Neural cell (in vitro differentiated cells): ENCODE data around the gene LYPD1. TPM values are rescaled to one million over a fixed set of nuclear protein-coding genes. Genes with fewer than 3 reads are reported as not detected.

Experiments
- H2AFZ ChIP-seq: fragments of 200-600, 300-800 bp; sonication (generic), shearing (Covaris generic); 2 replicates; pipeline ENCODE4 v1.6.0; 2014; ENCODE audit warnings: low read depth, mild to moderate bottlenecking, antibody characterized with exemption, low read length, moderate library complexity
- H3F3A ChIP-seq: fragments of 200-600 bp; shearing (Covaris generic); 2 replicates; pipeline ENCODE4 v1.6.1; 2016; ENCODE audit warnings: mild to moderate bottlenecking, moderate library complexity, mixed read lengths, antibody characterized with exemption, low read length; ENCODE audit not compliant: insufficient read depth, poor library complexity, severe bottlenecking
- H3K27ac ChIP-seq: fragments of 200-600, 300-800 bp; sonication (generic), shearing (Covaris generic); 2 replicates; pipeline ENCODE4 v1.5.1; 2014; ENCODE audit warnings: mild to moderate bottlenecking, low read length, moderate library complexity
- H3K27me3 ChIP-seq: fragments of 300-800, 200-600 bp; sonication (generic), shearing (Covaris generic); 2 replicates; pipeline ENCODE4 v1.6.0; 2014; ENCODE audit warnings: mild to moderate bottlenecking, low read depth, low read length, moderate library complexity; ENCODE audit not compliant: insufficient read depth
- H3K36me3 ChIP-seq: fragments of 300-800, 200-600 bp; sonication (generic), shearing (Covaris generic); 2 replicates; pipeline ENCODE4 v1.5.1; 2014; ENCODE audit warnings: mild to moderate bottlenecking, antibody characterized with exemption, low read length, moderate library complexity; ENCODE audit not compliant: insufficient read depth
- H3K4me2 ChIP-seq: fragments of 300-800, 200-600 bp; sonication (generic), shearing (Covaris generic); 2 replicates; pipeline ENCODE4 v1.6.0; 2014; ENCODE audit warnings: mild to moderate bottlenecking, low read length
- H3K4me3 ChIP-seq: fragments of 300-800, 200-600 bp; sonication (generic), shearing (Covaris generic); 2 replicates; pipeline ENCODE4 v1.5.1; 2014; ENCODE audit warnings: mild to moderate bottlenecking, low read length, moderate library complexity
- H3K79me2 ChIP-seq: fragments of 200-600 bp; shearing (Covaris generic); replicated peaks from 2 replicates; pipeline ENCODE4 v1.6.0; 2014; ENCODE audit warnings: mild to moderate bottlenecking, low read length, moderate library complexity; ENCODE audit not compliant: insufficient read depth
- H3K9ac ChIP-seq: fragments of 300-800, 200-600 bp; sonication (generic), shearing (Covaris generic); 2 replicates; pipeline ENCODE4 v1.6.1; 2016; ENCODE audit warnings: mild to moderate bottlenecking, low read length, mixed read lengths
- H3K9me2 ChIP-seq: fragments of 200-600 bp; shearing (Covaris generic); 2 replicates; pipeline ENCODE4 v1.6.1; 2016; ENCODE audit warnings: mild to moderate bottlenecking, low read length, mixed read lengths; ENCODE audit not compliant: insufficient read depth
- H3K9me3 ChIP-seq: fragments of 200-600, 300-800 bp; sonication (generic), shearing (Covaris generic); 2 replicates; pipeline ENCODE4 v1.6.1; 2016; ENCODE audit warnings: mild to moderate bottlenecking, mixed run types, low read length, moderate library complexity, mixed read lengths
- H4K20me1 ChIP-seq: fragments of 200-600 bp; shearing (Covaris generic); 2 replicates; pipeline ENCODE4 v1.6.1; 2016; ENCODE audit warnings: mild to moderate bottlenecking, mixed run types; ENCODE audit not compliant: insufficient read depth
- EP300 ChIP-seq: fragments of 450-650 bp; conservative IDR thresholded peaks from 2 replicates; pipeline ENCODE4 v1.6.1; 2014; ENCODE audit warnings: antibody characterized with exemption, mild to moderate bottlenecking, moderate library complexity; ENCODE audit not compliant: poor library complexity, severe bottlenecking
- EZH2 ChIP-seq: fragments of 200-600, 300-800 bp; shearing (Covaris generic), sonication (generic); IDR thresholded peaks from 2 replicates; pipeline ENCODE4 v1.6.1; 2014; ENCODE audit warnings: antibody characterized with exemption, low read length, borderline replicate concordance, mild to moderate bottlenecking; ENCODE audit not compliant: insufficient read depth, poor library complexity, severe bottlenecking
- MXI1 ChIP-seq: fragments of 450-650 bp; conservative IDR thresholded peaks from 2 replicates; pipeline ENCODE4 v1.6.1; 2014; ENCODE audit warnings: antibody characterized with exemption, mild to moderate bottlenecking; ENCODE audit not compliant: poor library complexity, severe bottlenecking
- POLR2AphosphoS5 ChIP-seq: IDR thresholded peaks from 2 replicates; pipeline ENCODE4 v1.6.1; 2012
- RAD21 ChIP-seq: fragments of 450-650 bp; conservative IDR thresholded peaks from 2 replicates; pipeline ENCODE4 v1.6.1; 2014; ENCODE audit warnings: antibody characterized with exemption, mild to moderate bottlenecking, moderate library complexity
- SMC3 ChIP-seq: fragments of 450-650 bp; conservative IDR thresholded peaks from 2 replicates; pipeline ENCODE4 v1.6.1; 2014; ENCODE audit warnings: antibody characterized with exemption, mild to moderate bottlenecking, moderate library complexity; ENCODE audit not compliant: poor library complexity
- TAF1 ChIP-seq: IDR thresholded peaks from 2 replicates; pipeline ENCODE4 v1.6.1; 2012; ENCODE audit warnings: low read depth
- polyA plus RNA-seq: library from polyadenylated mRNA; depleted of rRNA; stranded (reverse); fragments of >200 nt; gene quantifications from 2 replicates; pipeline ENCODE4 v1.2.3, GENCODE V29; 2014
- TF ChIP-seq, protein P1 (sequence below): IDR thresholded peaks from 2 replicates; pipeline ENCODE4 v1.6.1; 2012; ENCODE audit warnings: borderline replicate concordance
- TF ChIP-seq, protein P2 (sequence below): fragments of 450-650 bp; IDR thresholded peaks from 2 replicates; pipeline ENCODE4 v1.5.1; 2014; ENCODE audit warnings: antibody characterized with exemption, mild to moderate bottlenecking, moderate library complexity; ENCODE audit not compliant: poor library complexity, severe bottlenecking

Gene LYPD1
- polyA plus RNA-seq, 1 donor from 2014 or later = 78.2 TPM

DNA sequence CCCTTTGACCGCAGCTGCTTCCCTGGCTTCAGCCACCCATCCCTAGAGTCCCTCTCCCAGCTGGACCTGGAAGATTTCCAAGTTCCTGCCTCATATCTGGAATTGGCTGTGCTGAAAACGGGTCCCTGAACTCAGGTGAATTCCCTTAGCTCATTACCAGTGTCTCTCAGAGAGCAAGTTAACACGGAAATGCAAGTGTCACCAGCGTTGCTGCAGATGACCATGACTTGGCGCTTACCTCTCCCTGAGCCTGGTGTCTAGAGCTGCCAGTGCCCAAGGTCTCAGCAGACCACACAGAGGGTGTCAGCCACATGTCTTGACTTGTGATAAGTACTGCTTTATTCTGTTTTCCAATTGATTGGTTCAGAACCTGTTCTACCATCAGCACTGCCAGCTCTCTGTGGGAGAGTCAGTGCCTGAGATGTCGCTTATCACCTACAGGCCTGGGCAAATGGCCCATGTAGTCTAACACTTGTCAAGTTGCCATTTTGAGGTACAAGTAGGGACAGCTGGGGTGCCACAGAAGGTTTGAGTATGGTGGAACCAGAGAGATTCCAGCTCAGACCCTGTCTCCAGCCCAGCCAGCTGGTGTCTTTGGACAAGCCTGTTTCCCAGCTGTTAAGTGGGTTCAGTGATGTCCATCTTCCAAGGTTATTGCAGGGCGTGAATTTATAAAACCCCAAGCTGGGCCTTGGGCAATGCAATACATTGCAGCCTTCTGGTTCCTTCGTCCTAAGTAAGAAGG, 48.7 kb downstream of the LYPD1 start:
- no peaks in the 10 kb centered on the region for H3K9me2 ChIP-seq
- no peaks in the 10 kb centered on the region for H3F3A ChIP-seq
- H2AFZ ChIP-seq = no peak overlapping the region
- H3K36me3 ChIP-seq = no peaks in the 10 kb centered on the region
- TF ChIP-seq SMC3 (no peak), RAD21 (no peak), MXI1 (no peak), POLR2AphosphoS5 (no peak), TAF1 (no peak), EP300 (no peak), EZH2 (no peak)
- TF ChIP-seq, protein P1, sequence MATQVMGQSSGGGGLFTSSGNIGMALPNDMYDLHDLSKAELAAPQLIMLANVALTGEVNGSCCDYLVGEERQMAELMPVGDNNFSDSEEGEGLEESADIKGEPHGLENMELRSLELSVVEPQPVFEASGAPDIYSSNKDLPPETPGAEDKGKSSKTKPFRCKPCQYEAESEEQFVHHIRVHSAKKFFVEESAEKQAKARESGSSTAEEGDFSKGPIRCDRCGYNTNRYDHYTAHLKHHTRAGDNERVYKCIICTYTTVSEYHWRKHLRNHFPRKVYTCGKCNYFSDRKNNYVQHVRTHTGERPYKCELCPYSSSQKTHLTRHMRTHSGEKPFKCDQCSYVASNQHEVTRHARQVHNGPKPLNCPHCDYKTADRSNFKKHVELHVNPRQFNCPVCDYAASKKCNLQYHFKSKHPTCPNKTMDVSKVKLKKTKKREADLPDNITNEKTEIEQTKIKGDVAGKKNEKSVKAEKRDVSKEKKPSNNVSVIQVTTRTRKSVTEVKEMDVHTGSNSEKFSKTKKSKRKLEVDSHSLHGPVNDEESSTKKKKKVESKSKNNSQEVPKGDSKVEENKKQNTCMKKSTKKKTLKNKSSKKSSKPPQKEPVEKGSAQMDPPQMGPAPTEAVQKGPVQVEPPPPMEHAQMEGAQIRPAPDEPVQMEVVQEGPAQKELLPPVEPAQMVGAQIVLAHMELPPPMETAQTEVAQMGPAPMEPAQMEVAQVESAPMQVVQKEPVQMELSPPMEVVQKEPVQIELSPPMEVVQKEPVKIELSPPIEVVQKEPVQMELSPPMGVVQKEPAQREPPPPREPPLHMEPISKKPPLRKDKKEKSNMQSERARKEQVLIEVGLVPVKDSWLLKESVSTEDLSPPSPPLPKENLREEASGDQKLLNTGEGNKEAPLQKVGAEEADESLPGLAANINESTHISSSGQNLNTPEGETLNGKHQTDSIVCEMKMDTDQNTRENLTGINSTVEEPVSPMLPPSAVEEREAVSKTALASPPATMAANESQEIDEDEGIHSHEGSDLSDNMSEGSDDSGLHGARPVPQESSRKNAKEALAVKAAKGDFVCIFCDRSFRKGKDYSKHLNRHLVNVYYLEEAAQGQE = no peak
- TF ChIP-seq, protein P2, sequence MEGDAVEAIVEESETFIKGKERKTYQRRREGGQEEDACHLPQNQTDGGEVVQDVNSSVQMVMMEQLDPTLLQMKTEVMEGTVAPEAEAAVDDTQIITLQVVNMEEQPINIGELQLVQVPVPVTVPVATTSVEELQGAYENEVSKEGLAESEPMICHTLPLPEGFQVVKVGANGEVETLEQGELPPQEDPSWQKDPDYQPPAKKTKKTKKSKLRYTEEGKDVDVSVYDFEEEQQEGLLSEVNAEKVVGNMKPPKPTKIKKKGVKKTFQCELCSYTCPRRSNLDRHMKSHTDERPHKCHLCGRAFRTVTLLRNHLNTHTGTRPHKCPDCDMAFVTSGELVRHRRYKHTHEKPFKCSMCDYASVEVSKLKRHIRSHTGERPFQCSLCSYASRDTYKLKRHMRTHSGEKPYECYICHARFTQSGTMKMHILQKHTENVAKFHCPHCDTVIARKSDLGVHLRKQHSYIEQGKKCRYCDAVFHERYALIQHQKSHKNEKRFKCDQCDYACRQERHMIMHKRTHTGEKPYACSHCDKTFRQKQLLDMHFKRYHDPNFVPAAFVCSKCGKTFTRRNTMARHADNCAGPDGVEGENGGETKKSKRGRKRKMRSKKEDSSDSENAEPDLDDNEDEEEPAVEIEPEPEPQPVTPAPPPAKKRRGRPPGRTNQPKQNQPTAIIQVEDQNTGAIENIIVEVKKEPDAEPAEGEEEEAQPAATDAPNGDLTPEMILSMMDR = no peak
- H4K20me1 ChIP-seq = no peaks in the 10 kb centered on the region
- H3K9me3 ChIP-seq = peaks cover 3% of the 10 kb centered on the region
- H3K27me3 ChIP-seq = no peaks in the 10 kb centered on the region
- no peak overlapping the region for H3K4me3 ChIP-seq
- no peak overlapping the region for H3K9ac ChIP-seq
- no peaks in the 10 kb centered on the region for H3K79me2 ChIP-seq
- no peak overlapping the region for H3K4me2 ChIP-seq
- no peak overlapping the region for H3K27ac ChIP-seq

DNA sequence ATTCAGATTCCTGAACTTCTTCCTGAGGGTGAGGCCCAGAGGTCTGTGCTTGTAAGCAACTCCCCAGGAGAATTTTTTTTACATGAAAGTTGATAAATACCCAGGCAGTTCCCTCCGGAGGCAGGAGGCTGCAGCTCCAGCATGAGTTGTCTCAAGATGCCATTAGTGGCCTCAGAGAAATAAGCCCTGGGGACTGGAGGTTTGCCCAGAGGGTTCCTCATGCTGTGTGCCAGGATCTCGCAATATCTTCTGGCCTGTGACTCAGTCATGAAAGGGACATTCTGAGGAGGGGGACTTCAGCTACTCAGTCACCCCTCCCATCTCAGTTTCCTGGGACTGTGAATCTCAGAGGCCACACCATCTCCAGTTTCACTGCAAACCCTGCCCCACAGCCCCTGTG, 49.9 kb downstream of the LYPD1 start:
- H3K79me2 ChIP-seq = no peaks in the 10 kb centered on the region
- no peak overlapping the region for H3K4me3 ChIP-seq
- no peak overlapping the region for H2AFZ ChIP-seq
- H3K4me2 ChIP-seq = no peak overlapping the region
- H3K36me3 ChIP-seq = no peaks in the 10 kb centered on the region
- H3K9ac ChIP-seq = no peak overlapping the region
- H3K27ac ChIP-seq = no peak overlapping the region
- no peaks in the 10 kb centered on the region for H3K27me3 ChIP-seq
- H3K9me2 ChIP-seq = no peaks in the 10 kb centered on the region
- peaks cover 3% of the 10 kb centered on the region for H3K9me3 ChIP-seq
- no peaks in the 10 kb centered on the region for H3F3A ChIP-seq
- H4K20me1 ChIP-seq = no peaks in the 10 kb centered on the region
- TF ChIP-seq EZH2 (no peak), POLR2AphosphoS5 (no peak), SMC3 (no peak), RAD21 (no peak), MXI1 (no peak), EP300 (no peak), TAF1 (no peak)
- TF ChIP-seq, protein P2 = no peak
- TF ChIP-seq, protein P1 = no peak
